Measurements from ENCODE around the gene SFXN5. TPM values are rescaled to one million over a fixed set of nuclear protein-coding genes. Genes with fewer than 3 reads are reported as not detected.
A peak's percentile ranks its signal among the peaks of the same experiment; 100 is the strongest.

The SFXN5 gene
- total and polyA plus RNA-seq, 11 donors, result 6.0 to 12.5 (median 8.7) TPM

GRCh38 chr2:73021371-73022010 lies 50.0 kb downstream of the SFXN5 start:
- TF ChIP-seq CTCF (IDR thresholded peaks at IDR 0.05), result no peak
- TF ChIP-seq POLR2A (IDR thresholded peaks at IDR 0.05), result no peak
- WGBS, 4 donors, result 77 to 92% (median 85%) methylated on average over 8 of the region's 8 CpGs
- no peak overlapping the region for H3K4me3 ChIP-seq
- ATAC-seq, result no peak
- H3K4me1 ChIP-seq, result no peaks in the 10 kb centered on the region
- no peaks in the 10 kb centered on the region for H3K9me3 ChIP-seq
- no peak overlapping the region for H3K27ac ChIP-seq
- intact Hi-C loops (cut with DNase I), result no loop called here
- DNase-seq, result peak in 1 of 5 donors; percentile 5
- H3K27me3 ChIP-seq, result no peaks in the 10 kb centered on the region
- H3K36me3 ChIP-seq, result peaks cover 0 to 30% (median 15%) of the 10 kb centered on the region in 9 donors

DNA sequence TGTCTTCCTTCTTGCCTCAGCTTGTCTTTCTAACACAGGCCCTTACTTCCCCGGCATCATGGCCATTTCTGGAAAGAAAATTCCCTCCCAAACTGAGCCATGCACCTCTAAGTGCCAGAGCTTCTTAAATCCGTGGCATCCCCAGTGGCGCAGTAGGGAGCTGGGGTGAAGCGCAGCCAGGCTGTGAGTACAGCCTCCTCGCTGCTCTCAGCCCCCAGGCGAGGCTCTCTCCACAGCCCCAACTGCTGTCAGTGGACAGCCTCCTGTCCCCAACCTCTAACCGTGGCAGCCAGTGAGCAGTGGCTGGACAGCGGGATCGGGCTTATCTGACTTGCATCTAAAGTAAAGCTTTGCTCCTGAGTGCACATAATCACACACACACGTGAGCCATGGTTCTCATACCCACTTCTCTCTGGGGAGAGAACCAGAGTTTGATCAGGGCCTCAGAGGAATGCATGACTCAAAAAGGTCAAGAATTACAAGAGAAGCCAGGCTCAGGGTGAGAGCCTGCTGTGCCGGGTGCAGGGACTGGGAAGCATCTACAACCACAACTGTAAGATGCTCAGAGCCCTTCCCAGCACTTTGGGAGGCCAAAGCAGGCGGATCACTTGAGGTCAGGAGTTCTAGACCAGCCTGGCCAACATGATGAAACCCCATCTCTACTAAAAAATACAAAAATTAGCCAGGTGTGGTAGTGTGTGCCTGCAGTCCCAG lies 50.7 kb downstream of the SFXN5 start:
- no peak for ATAC-seq
- Histone ChIP-seq H3K27ac (no peak overlapping the region), H3K27me3 (no peaks in the 10 kb centered on the region), H3K4me1 (no peaks in the 10 kb centered on the region), H3K9me3 (no peaks in the 10 kb centered on the region), H3K36me3 (peaks cover 0 to 30% (median 15%) of the 10 kb centered on the region in 9 donors), H3K4me3 (no peak overlapping the region)
- peak in 1 of 5 donors; percentile 6 for DNase-seq
- intact Hi-C loops (cut with DNase I), result no loop called here
- WGBS, 4 donors, result 87 to 93% (median 92%) methylated on average over 10 to 12 of the region's 12 CpGs
- no peak for TF ChIP-seq CTCF (IDR thresholded peaks at IDR 0.05)

DNA sequence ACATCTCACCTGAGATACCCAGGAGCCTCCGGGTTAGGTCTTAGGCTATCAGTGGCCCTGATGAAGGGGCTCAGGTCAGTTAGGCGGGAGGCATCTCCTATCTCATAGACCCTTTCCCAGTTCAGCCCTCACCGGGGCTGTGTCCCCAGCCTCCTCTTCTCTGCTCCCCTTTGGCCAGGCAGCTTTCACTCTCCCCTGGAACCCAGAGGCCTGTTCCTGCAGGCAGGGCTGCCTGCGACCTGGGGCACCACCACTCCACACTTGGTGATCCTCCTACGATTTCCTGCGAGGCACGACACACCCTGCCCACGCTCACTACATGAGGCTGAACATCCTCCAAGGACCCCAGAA lies 51.2 kb downstream of the SFXN5 start:
- no peak overlapping the region for H3K4me3 ChIP-seq
- H3K9me3 ChIP-seq, result no peaks in the 10 kb centered on the region
- peaks cover 0 to 30% (median 15%) of the 10 kb centered on the region in 9 donors for H3K36me3 ChIP-seq
- no peak for ATAC-seq
- DNase-seq, result peak in 1 of 5 donors; percentile 5
- H3K4me1 ChIP-seq, result no peaks in the 10 kb centered on the region
- H3K27me3 ChIP-seq, result no peaks in the 10 kb centered on the region
- WGBS, 4 donors, result 85 to 91% (median 88%) methylated on average over 8 of the region's 8 CpGs
- TF ChIP-seq CTCF (IDR thresholded peaks at IDR 0.05), result no peak
- TF ChIP-seq POLR2A (IDR thresholded peaks at IDR 0.05), result no peak
- intact Hi-C loops (cut with DNase I), result no loop called here
- no peak overlapping the region for H3K27ac ChIP-seq

- intact Hi-C loops (cut with DNase I), result no loop called here
- Histone ChIP-seq H3K4me3 (no peak overlapping the region), H3K9me3 (no peaks in the 10 kb centered on the region), H3K27ac (no peak overlapping the region), H3K36me3 (peaks cover 0 to 27% (median 15%) of the 10 kb centered on the region in 9 donors), H3K4me1 (no peaks in the 10 kb centered on the region), H3K27me3 (no peaks in the 10 kb centered on the region)
- WGBS, 4 donors, result 86 to 91% (median 90%) methylated on average over 2 of the region's 2 CpGs
- DNase-seq (no peak), ATAC-seq (no peak)
- TF ChIP-seq CTCF (IDR thresholded peaks at IDR 0.05) (no peak), POLR2A (IDR thresholded peaks at IDR 0.05) (no peak)
Measured at GRCh38 chr2:73018188-73018825, 53.2 kb downstream of the SFXN5 start.

All from heart left ventricle (tissue), 16 donors.